Upper lobe of left lung (tissue), 4 donors: ENCODE data around the gene IMPA2.

Experiments
- CTCF ChIP-seq, 6 experiments: fragments of 450-650 bp in 4 of 6; fragments of 200-600 bp in 2 of 6; sonication (generic) in 2 of 6; IDR thresholded peaks; one replicate each; pipeline ENCODE4 v1.5.1; 2016 to 2019; ENCODE audit warnings: antibody characterized with exemption in 6 of 6
- POLR2AphosphoS5 ChIP-seq, 2 donors: sonication (generic); formaldehyde crosslinking; IDR thresholded peaks; one replicate each; pipeline ENCODE4 v1.5.1; 2017; ENCODE audit warnings: antibody characterized with exemption in 2 of 2

- no peak for TF ChIP-seq POLR2AphosphoS5 (IDR thresholded peaks at IDR 0.05)
- TF ChIP-seq CTCF (IDR thresholded peaks at IDR 0.05), result no peak
Observed at GRCh38 chr18:12031846-12032245, 50.5 kb downstream of the IMPA2 start.
